Glomerular endothelial cell (primary cell): Measurements from ENCODE around the gene KCTD20. TPM values are rescaled to one million over a fixed set of nuclear protein-coding genes. Genes with fewer than 3 reads are reported as not detected.

Experiments used
- DNase-seq: peaks from one replicate; pipeline ENCODE4 v3.0.0-alpha.2; 2011; ENCODE audit warnings: low read depth, low spot score; ENCODE audit errors: extremely low read depth
- total RNA-seq: library from RNA; depleted of rRNA; stranded (reverse); fragments of >200 nt; gene quantifications from 2 replicates; pipeline ENCODE4 v1.2.3, GENCODE V29; 2015

The KCTD20 gene
- total RNA-seq, 1 donor from 2014 or later: 65.0 TPM

DNA sequence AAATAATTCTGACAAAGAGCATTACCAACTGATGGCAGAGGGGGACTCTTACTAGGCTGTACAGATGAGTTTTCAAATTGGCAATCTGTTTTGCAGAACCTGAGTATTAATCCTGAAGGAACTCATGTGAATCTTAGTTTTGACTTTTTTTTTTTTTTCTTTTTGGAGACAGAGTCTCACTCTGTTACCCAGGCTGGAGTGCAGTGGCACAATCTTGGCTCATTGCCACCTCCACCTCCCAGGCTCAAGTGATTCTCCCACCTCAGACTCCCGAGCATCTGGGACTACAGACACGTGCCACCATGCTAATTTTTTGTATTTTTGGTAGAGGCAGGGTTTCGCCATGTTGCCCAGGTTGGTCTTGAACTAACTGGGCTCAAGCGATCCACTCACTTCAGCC lies 49.3 kb downstream of the KCTD20 start:
- no peak for DNase-seq

DNA sequence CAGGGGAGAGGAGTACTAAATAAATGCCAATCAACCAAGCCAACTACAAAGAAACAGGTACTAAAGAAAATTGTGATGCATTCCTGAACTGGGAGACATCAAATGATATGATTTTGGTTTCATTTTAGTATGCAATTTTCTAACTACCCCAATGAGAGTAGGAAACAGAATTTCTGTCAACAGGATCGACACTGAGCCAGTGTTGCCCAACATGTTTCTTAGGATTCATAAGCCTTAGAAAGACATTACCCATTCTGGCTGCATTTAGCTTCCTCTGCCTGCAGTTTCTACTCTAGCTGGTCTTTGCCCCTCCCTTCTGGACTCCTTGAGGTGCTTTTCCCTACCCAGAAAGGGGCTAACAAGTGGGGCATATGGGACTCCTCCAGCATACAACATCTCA lies 49.8 kb downstream of the KCTD20 start:
- DNase-seq: no peak

DNA sequence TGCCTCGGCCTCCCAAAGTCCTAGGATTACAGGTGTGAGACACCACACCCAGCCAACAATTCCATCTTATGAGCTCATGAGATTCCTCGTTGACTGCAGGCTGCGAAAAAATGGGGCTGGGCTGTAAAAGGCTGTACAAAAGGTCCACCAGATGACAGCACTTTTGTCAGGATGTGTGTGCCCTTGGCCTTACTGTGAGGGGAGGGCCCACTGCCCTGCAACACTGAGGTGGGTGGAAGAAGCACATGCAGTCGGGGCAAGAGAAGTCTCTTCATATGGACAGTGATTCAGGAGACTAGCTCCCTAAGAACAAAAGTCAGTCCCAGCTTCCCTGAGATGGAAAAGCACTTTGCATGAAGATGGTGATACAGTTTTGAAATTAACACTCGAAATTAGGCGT lies 50.5 kb downstream of the KCTD20 start:
- DNase-seq: no peak

DNA sequence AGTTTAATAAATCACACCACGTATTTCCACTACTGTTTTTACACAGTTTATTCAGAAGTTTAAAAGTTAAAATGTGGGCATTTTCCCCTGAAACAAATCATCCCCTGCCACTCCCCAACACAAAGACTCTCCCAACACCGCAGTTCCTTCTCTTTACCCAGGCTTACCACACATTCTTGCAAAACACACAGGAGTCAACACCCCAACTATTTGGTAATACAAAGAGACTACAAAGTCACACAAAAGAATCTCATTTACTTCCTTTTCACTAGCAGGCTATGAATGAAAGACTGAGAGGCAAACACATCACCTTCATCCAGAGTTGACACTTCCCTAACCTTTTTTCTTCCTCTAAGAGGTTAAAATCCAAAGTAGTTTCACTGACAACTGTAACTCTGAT lies 51.1 kb downstream of the KCTD20 start:
- DNase-seq: no peak

DNA sequence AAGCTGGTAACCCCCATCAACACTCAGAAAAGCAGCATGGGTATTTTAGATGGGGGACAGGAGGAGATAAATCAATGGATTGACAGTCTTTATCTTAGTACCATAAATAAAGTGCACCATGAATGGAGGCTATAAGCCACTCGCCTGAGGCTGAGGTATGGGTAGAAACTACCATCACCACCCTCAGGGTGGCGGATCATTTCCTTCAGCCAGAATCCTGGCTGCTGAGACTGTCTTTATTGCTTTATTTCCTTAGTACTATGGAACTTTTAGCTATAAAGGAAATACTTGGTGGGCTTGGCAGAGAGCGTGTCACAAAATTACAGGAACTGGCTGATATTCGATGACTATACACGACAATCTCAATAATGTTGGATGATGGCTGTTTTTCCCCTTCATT lies 52.3 kb downstream of the KCTD20 start:
- DNase-seq: no peak

DNA sequence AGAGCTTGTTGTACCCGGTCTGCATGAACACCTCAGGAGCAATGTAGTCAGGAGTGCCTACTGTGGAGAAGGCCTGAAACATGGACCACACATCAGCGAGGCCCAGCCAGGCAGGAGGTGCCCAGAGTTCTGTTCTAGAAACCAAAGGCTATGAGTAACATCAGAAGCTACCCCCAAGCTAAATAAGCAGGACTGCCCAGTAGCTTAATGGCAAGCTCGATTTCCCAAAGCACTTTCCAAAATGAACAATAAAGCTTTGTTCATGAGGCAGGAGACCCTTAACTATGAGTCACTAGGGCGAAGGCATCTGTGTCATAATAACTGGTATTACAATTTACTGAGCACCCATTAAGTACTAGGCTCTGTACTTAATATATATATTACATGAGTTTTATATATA lies 57.1 kb downstream of the KCTD20 start:
- no peak for DNase-seq

DNA sequence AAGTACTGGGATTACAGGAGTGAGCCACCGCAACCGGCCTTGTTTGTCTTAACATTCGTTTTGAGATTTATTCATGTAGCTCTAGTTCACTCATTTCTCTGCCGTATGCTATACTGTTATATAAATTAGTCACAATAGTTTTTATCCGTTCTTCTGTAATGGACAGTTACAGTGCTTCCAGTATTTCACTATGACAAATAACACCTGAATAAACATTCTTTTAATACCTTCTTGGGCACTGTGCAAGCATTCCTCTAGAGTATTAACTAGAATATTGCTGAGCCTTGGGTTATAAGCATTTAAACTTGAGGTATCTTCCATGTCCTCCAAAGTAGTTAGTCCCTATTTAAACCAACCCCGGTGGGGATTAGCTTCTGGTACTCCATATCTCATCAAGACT lies 58.9 kb downstream of the KCTD20 start:
- no peak for DNase-seq

DNA sequence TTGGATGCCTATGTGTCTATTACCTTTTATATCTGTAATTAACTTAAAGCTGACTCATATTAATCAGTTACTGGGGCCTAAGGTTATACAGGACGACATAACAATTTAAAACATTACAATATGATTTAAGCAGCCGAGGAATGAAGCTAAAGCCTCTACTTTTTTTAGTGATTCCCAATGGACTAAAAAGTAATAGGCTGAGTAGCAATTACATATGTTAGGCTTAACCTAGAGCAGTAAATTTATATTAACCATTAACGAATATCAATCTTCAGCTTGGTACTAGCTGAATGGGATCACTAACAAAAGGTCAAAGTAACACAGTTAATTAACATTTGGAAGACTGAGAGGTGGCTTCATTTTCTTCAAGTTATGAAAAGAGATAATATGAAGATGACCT lies 61.4 kb downstream of the KCTD20 start:
- DNase-seq: no peak

DNA sequence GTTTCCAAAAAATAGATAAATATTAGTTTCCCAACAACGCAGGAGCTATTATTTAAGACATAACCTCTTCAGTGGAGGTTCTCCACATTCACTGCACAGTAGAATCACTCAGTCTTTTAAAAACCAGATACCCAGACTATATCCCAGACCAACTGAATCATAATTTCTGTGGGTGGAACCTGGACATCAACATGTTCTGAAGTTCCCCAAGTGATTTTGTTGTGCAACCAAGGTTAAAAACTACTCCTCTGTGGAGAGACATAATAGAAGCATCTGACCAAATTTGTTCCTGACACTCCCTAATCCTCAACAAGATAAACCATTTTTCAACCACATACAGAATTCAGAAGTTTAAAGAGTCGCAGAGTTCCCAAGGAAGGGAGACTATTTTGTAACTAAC lies 62.2 kb downstream of the KCTD20 start:
- DNase-seq: no peak

DNA sequence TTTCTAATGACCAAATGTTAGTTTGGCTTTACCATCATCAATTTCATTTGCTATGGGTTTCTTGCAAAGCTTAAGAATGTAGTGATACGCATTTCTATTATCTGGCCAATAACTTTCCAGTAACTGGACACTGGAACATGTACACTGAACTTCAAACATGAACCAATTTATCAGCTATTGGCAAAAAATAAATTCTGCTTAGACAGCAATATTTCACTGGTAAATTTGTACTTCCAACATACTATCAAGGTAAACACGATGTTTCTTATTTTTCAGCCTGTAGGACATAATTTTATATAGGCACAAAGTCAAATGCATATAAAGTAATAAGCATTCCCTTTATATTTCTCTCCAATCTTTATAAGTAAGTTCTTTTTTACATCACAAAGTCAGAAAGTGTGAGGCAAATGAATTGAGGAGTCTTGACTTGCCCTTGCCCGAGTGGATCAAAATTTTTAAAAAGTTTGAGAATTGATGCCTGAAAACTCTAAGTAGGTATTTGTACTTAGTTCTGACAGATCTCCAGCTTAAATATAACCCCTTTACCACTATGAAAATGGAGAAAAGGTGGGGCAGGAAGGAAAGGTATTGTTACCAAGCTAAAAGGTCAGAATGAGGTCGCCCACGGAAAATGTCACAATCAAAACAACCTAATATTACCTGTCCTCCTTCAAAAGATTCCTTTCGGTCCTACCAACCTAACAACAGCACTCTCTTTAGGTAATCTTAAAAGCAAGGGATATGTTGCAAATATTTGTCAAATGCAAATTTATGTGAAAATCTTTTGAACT lies 63.1 kb downstream of the KCTD20 start:
- no peak for DNase-seq

DNA sequence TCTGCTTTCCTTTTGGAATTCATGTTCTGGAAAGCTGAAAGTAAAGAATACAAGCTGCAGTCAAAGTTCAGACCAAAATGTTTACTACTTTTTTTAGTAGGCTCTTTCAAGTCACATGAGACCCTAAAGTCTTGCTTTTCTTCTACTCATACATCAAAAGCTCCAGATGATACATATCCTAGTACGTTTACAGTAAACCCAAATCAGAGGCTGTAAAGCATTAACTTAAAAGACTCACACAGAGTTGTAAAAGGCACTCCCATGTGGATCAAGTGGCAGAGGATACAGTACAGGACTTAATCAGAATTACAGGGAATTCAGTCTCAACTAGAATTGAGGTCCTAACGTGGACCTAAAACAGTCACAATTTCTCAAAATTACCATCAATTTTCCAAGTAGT lies 63.8 kb downstream of the KCTD20 start:
- DNase-seq: no peak

DNA sequence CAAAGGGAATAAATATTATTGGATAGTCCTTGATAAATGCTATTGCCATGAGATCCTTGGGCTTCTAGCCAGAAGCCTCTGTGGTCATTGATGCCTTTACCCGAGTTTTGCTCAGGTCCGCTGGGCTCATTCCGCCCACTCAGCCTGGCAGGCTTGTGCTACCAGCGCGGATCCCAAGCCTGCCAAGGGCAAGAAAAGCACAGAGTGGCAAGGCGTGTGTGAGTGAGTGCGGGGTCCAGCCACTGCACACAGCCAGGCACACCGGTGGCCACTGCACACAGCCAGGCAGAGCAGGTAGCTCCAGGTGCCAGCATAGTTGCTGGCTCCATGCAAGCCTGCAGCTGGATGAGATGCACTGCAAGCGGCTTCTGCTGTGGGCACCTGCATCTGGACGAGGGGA lies 65.7 kb downstream of the KCTD20 start:
- DNase-seq: no peak

DNA sequence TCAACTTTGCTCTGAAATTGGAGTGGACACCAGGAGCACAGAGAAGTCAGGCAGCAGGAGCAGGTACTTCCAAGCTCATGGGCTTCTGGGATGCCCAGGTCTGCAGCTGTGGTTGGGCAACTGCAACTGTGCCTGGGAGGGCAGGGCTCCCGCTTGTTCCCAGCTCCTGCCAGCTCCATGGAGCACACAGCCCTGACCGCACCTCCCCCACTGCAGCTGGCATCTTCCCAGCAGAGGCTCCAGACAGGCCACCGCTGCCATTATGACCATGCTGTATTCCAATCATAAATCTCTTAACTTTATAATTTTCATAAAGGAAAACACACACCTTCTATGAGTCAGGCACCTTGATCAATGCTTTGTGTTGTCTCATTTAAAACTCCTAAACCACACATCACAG lies 67.6 kb downstream of the KCTD20 start:
- no peak for DNase-seq

DNA sequence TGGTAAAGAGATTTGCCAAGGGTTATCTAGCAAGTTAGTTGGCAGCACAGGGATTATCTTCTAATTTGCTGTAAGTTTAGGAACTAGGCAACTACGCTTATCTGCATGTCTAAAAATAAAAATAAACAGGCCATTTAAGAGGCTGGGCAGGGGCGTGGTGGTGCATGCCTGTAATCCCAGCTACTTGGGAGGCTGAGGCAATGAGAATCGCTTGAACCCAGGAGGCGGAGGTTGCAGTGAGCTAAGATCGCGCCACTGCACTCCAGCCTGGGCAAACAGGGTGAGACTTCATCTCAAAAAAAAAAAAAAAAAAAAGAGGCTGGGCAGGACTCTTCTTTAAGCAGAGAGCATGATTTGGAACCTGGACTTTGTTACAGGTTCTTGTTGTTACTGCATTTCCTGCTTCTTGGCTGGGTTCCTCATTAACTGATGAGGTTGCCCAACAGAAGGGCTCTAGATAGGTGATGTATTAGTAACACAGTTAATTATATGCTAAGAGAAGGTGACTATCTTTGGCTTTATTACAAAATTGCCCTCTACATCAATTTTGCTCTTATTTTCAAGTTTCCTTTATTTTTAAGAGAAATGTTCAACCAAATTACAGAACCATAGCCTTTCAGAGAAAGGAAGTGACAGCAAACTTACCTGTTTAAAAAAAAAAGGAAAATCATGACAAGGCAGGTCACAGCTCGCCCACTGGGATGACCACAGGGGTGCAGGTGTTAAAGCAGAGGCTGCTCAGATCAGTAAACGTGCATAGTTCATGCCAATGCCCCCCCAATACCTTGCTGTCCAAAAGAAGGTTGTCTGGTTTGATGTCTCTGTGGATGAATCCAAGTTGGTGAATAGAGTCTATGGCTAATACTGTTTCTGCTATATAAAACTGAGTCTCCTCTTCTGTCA lies 72.0 kb downstream of the KCTD20 start:
- DNase-seq: no peak

DNA sequence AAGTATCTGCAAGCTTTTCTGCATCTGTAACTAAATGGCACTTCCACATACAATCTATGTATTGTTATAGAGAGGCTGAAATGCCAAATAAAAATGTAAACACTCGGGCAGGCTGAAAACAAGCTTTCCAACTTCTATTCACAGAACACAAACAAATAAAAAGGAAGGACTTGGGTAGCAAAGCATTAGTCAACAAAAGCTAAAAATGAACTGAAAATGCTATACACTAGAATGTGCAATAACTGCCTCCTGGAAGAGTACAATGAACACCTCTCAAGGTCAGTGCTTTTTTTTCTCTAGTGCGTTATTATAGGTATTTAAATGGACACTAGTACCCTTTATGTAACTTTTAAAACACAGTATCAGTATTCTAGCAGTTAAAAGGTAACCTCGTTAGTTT lies 73.0 kb downstream of the KCTD20 start:
- DNase-seq: no peak

DNA sequence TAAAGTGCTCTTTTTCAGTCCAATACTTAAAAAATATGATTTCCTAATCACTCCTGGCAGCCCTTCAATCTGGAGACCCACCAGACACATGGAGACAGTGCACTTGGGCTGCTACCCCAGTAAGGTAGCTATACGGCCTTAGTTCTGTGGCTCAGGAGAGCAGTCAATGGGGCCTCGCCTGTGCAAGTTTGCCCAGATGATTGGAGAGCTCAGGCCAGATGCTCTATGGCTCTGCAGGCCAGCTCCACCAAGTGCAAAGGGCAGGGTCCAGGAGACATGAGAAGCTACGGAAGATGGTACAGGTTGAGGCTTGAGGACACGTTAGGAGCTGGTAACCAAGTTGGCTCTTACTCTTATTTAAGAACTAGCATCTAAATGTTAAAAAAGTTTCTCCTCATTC lies 73.8 kb downstream of the KCTD20 start:
- DNase-seq: no peak

DNA sequence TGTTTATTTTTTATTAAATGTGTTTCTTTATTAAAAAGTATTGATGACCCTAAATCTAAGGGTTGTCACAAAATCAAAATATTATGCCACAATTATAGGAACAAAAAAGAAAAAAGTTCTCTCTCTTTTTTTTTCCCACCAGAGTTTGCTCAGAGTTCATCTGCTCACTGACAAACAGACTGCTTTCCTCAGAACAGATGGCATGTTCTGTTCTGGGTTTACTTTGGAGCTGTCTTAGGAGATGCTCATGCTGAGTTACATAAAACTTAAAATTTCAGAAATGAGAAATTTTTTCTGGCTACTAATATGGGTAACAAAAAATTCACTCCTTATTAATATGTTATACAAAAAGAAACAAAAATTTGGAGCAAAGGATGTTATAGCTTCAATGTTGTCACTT lies 74.2 kb downstream of the KCTD20 start:
- DNase-seq: no peak

DNA sequence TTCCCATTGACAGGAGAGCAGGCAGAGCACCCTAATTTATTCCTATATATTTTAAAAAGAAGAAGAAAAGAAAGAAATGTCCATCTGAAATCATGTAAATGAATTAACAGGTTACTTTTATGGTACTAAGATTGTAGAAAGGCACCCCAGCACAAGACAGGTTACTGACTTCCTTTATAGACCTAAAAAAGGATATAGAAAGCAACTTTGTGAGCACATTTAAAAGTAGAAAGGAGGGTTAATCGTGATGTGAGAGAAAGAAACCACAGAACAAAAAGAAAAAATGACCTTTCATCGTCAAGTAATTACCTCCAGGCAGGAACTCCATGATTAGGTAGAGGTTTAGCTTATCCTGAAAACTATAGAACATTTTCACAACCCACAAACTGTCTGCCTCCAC lies 74.6 kb downstream of the KCTD20 start:
- DNase-seq: no peak

DNA sequence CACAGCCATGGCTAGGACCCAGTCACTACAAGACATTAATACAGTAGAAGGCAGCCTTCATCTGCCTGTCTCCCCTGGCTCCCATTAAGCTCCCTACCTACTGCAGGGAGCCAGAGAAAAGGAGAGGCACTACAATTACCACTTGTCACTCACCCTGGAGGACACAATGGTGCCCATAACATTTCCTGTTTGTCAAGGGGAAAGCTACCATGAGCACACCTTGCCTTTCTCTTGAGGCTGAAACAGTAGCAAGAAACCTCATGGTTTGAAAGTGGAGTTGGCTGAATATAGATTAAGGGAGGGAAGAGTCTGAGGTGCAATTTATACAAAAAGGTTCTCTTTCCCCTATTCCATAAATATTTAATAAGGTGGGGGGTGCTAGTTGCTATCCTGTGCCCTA lies 76.6 kb downstream of the KCTD20 start:
- no peak for DNase-seq

DNA sequence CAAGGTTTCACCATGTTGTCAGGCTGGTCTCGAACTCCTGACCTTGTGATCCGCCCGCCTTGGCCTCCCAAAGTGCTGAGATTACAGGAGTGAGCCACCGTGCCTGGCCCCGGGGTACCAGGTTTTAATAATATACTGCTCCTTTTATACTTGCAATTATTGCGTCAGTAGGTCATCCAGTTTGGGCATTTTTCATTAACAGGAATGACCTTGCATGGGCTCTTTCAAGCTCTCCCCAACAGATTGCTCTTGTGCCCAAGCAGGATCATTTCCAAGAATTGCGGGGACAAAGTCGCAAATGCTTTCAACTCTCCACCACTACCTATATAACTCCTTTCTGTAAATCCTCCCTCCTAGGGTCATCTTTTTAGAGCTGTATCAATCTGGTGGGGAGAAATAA lies 80.7 kb downstream of the KCTD20 start:
- DNase-seq: no peak

DNA sequence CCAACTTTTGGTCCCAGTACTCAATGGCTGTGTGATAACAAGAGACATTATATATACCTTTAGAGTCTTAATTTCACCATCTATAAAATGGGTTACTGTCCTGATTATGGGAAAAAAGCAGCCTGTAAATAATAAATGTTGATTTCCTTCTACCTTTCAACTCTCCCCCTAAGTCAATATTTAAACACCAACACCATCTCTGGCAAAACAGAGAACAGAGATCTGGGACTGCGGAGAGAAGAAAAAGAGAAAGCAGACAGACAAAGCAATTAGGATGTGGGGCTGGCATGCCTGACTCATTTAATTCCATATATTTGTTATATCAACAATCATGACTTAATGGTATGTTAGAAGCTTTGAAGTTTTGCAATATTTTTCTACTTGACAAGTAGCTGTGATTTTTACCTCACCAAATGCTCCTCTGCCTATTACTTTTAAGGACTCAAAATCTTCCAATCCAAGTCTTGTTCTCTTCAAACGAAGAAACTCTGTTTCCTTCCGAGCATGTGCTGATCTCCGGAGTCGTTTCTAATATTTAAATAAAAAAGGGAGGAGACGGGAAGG lies 81.2 kb downstream of the KCTD20 start:
- DNase-seq: no peak

DNA sequence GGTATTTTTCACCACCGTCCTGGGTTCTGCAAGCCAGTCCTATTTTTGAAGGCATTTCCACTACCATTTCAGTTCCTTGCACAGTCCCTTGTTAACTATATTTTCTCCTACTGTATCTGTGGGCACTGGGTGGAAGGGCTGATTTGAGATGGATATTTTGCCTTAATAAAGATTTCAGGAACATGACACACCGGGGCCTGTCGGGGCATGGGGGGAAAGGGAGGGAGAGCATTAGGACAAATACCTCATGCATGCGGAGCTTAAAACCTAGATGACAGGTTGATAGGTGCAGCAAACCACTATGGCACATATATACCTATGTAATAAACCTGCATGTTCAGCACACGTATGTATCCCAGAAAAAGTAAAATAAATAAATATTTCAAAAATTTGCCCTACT lies 82.1 kb downstream of the KCTD20 start:
- no peak for DNase-seq
